T47D (cell line): ENCODE results near the gene SEPTIN1.

Experiments
- DNase-seq, 2 experiments: peaks; one replicate each; pipeline versions ENCODE4 v3.0.0 to v3.0.0-alpha.2; 2011 to 2012; ENCODE audit warnings: low read depth in 1 of 2, low spot score in 1 of 2
- JUND ChIP-seq: IDR thresholded peaks from 2 replicates; pipeline ENCODE4 v1.6.1; 2012; ENCODE audit warnings: low read depth
- in situ Hi-C: cut with HindIII; loops from 2 replicates; pipeline ENCODE4 v1.10.0; 2016; ENCODE audit warnings: low sequenced_read_pairs, low pct_unique_long_range_greater_than_20kb

Gene SEPTIN1

GRCh38 chr16:30357085-30357714, 25.2 kb downstream of the SEPTIN1 start:
- TF ChIP-seq JUND: no peak

GRCh38 chr16:30356401-30357084, 25.8 kb downstream of the SEPTIN1 start:
- in situ Hi-C loops: no loop called here
- TF ChIP-seq JUND: no peak
- peak in 1 of 2 experiments; percentile 30 for DNase-seq

More at GRCh38 chr16:30357085-30357714, 25.2 kb downstream of the SEPTIN1 start:
- DNase-seq: no peak
- in situ Hi-C loops: no loop called here

GRCh38 chr16:30355954-30356308, 26.4 kb downstream of the SEPTIN1 start:
- in situ Hi-C loops: no loop called here
- no peak for TF ChIP-seq JUND
- no peak for DNase-seq

- in situ Hi-C loops: no loop called here
- peak; percentile 76 to 100 for DNase-seq
- TF ChIP-seq JUND: 0 out of 2 replicates have a peak, but pooled peaks have one; percentile 4
Observed at GRCh38 chr16:30355144-30355953, 27.0 kb downstream of the SEPTIN1 start, which contains the start of gene CD2BP2. Gene CD2BP2 (minus strand): TSS chr16:30355308. CDS start chr16:30354681, 627 bp downstream.

- TF ChIP-seq JUND: no peak
- in situ Hi-C loops: no loop called here
- DNase-seq: peak in 1 of 2 experiments; percentile 30
Observed at GRCh38 chr16:30354423-30355143, 27.8 kb downstream of the SEPTIN1 start.

- DNase-seq: no peak
- in situ Hi-C loops: no loop called here
- TF ChIP-seq JUND: no peak
Observed at GRCh38 chr16:30353438-30354129, 28.8 kb downstream of the SEPTIN1 start.

GRCh38 chr16:30352488-30353401, 29.6 kb downstream of the SEPTIN1 start:
- no peak for TF ChIP-seq JUND
- in situ Hi-C loops: no loop called here
- DNase-seq: no peak

GRCh38 chr16:30351586-30352419, 30.6 kb downstream of the SEPTIN1 start:
- in situ Hi-C loops: no loop called here
- DNase-seq: no peak
- TF ChIP-seq JUND: no peak

- TF ChIP-seq JUND: no peak
- no peak for DNase-seq
- in situ Hi-C loops: no loop called here
Observed at GRCh38 chr16:30351001-30351441, 31.3 kb downstream of the SEPTIN1 start.

GRCh38 chr16:30350134-30350871, 32.1 kb downstream of the SEPTIN1 start:
- TF ChIP-seq JUND: no peak
- DNase-seq: no peak
- in situ Hi-C loops: no loop called here
